ENCODE measurements around the gene WWOX.

Gene WWOX

GRCh38 chr16:78278056-78278450, 178.6 kb downstream of the WWOX start:
- no peak for DNase-seq

- DNase-seq: no peak
Measured at GRCh38 chr16:78281115-78281514, 181.7 kb downstream of the WWOX start.

GRCh38 chr16:78283548-78284251, 184.2 kb downstream of the WWOX start:
- peak; percentile 19 for DNase-seq

GRCh38 chr16:78284326-78284725, 184.9 kb downstream of the WWOX start:
- DNase-seq: no peak

GRCh38 chr16:78284957-78285434, 185.5 kb downstream of the WWOX start:
- no peak for DNase-seq

GRCh38 chr16:78285437-78285922, 186.0 kb downstream of the WWOX start:
- no peak for DNase-seq

- no peak for DNase-seq
Measured at GRCh38 chr16:78286065-78286464, 186.6 kb downstream of the WWOX start.

- no peak for DNase-seq
Measured at GRCh38 chr16:78288888-78289287, 189.4 kb downstream of the WWOX start.

- DNase-seq: no peak
Measured at GRCh38 chr16:78289373-78289772, 189.9 kb downstream of the WWOX start.

- no peak for DNase-seq
Measured at GRCh38 chr16:78289844-78290277, 190.4 kb downstream of the WWOX start.

GRCh38 chr16:78290395-78290794, 190.9 kb downstream of the WWOX start:
- no peak for DNase-seq

GRCh38 chr16:78290872-78291591, 191.6 kb downstream of the WWOX start:
- DNase-seq: no peak

GRCh38 chr16:78291604-78292003, 192.2 kb downstream of the WWOX start:
- no peak for DNase-seq

- no peak for DNase-seq
Measured at GRCh38 chr16:78292086-78292843, 192.8 kb downstream of the WWOX start.

GRCh38 chr16:78292844-78293380, 193.5 kb downstream of the WWOX start:
- DNase-seq: peak; percentile 84

GRCh38 chr16:78294538-78295225, 195.2 kb downstream of the WWOX start:
- no peak for DNase-seq

- no peak for DNase-seq
Measured at GRCh38 chr16:78297066-78297666, 197.7 kb downstream of the WWOX start.

GRCh38 chr16:78298986-78299385, 199.5 kb downstream of the WWOX start:
- DNase-seq: no peak

GRCh38 chr16:78300469-78300868, 201.0 kb downstream of the WWOX start:
- DNase-seq: no peak

GRCh38 chr16:78303946-78304345, 204.5 kb downstream of the WWOX start:
- DNase-seq: no peak

- no peak for DNase-seq
Measured at GRCh38 chr16:78306361-78306760, 206.9 kb downstream of the WWOX start.
